MCF 10A (cell line): Measurements from ENCODE around the gene RPS3. TPM values are rescaled to one million over a fixed set of nuclear protein-coding genes. Genes with fewer than 3 reads are reported as not detected.

Experiments
- BruUV-seq: library from RNA; stranded (reverse); fragments of 400-500 nt; replicated peaks from 2 replicates; lab custom pipeline; 2021; lab: Mats Ljungman, UMichigan
- CTCF ChIA-PET: fragments of 300-600 bp; sonication (Branson Sonifier 250); formaldehyde crosslinking; extraction: SDS; loops from one replicate; lab custom pipeline; 2021; ENCODE audit warnings: antibody characterized with exemption, inconsistent platforms; lab: Yijun Ruan, JAX
- POLR2A ChIA-PET: fragments of 300-600, 350-650 bp; sonication (Branson Sonifier 250); formaldehyde crosslinking; extraction: SDS; loops from one replicate; lab custom pipeline; 2020; ENCODE audit warnings: antibody characterized with exemption, inconsistent platforms; lab: Yijun Ruan, JAX
- DNase-seq: peaks from one replicate; pipeline ENCODE4 v3.0.0-alpha.2; 2018; ENCODE audit not compliant: unreplicated experiment
- H3K27ac Mint-ChIP-seq: one replicate; pipeline ENCODE4 v1.8.0; 2022; ENCODE audit warnings: mild to moderate bottlenecking, low read depth, mixed read lengths; ENCODE audit not compliant: unreplicated experiment
- H3K27me3 Mint-ChIP-seq: one replicate; pipeline ENCODE4 v1.8.0; 2022; ENCODE audit warnings: mixed read lengths; ENCODE audit not compliant: insufficient read depth, unreplicated experiment
- H3K36me3 Mint-ChIP-seq: one replicate; pipeline ENCODE4 v1.8.0; 2022; ENCODE audit warnings: mild to moderate bottlenecking, moderate library complexity, mixed read lengths; ENCODE audit not compliant: insufficient read depth, unreplicated experiment
- H3K4me1 Mint-ChIP-seq: one replicate; pipeline ENCODE4 v1.8.0; 2022; ENCODE audit warnings: mixed read lengths; ENCODE audit not compliant: insufficient read depth, unreplicated experiment
- H3K4me3 Mint-ChIP-seq: one replicate; pipeline ENCODE4 v1.8.0; 2022; ENCODE audit warnings: mild to moderate bottlenecking, moderate library complexity, mixed read lengths; ENCODE audit not compliant: unreplicated experiment
- H3K9me3 Mint-ChIP-seq: one replicate; pipeline ENCODE4 v1.8.0; 2022; ENCODE audit warnings: mixed read lengths; ENCODE audit not compliant: unreplicated experiment
- intact Hi-C: fragments of 100-400 bp; cut with micrococcal nuclease; formaldehyde crosslinking; loops from 2 replicates; pipeline ENCODE4 v1.14.1; 2022
- total RNA-seq: library from RNA; stranded (reverse); gene quantifications from 2 replicates; pipeline ENCODE4 v1.2.3, GENCODE V29; 2022
- TF ChIP-seq, protein P1 (sequence below): fragments of 200-600 bp; IDR thresholded peaks from one replicate; pipeline ENCODE4 v1.8.0; 2022; ENCODE audit warnings: antibody characterized with exemption, mild to moderate bottlenecking; ENCODE audit not compliant: unreplicated experiment

The RPS3 gene
- total RNA-seq, 1 experiment from 2014 or later: 3,444 TPM

DNA sequence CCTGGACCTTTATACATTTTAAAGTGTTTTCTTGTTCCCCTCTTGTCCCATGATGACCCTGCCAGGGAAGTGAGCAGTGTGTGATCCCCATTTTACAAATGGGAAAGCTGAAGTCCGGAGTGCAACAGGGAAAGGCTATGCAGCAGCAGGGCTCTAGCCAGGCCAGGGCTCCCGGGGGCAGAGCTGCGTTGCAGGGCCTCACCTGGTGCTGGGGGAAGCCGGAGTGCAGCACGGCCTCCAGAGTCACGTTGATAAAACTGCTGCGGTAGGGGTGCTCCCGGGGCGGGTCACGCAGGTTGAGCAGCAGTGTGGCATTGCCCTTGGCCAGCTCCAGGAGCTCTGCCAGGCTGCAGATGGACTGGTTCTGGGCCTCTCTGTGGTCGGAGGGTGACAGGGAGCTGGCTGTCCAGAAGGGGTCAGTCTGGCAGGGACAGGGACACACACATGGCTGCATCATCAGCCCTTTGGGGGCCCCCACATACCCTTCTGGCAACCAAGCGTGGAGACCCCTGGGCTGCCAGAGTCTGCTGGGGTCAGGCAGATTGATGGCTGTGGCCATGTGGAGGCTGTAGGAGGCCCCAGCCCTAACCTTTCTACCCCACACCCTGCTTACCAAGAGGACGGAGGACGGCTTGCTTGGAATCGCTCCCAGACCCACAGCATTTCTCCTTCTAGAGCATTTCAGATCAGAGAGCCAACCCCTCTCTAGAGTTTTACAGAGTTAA, 43.0 kb downstream of the RPS3 start:
- Mint-ChIP-seq H3K4me1 (no peaks in the 10 kb centered on the region), H3K4me3 (no peak overlapping the region), H3K36me3 (no peaks in the 10 kb centered on the region), H3K27me3 (no peaks in the 10 kb centered on the region), H3K27ac (no peak overlapping the region), H3K9me3 (no peaks in the 10 kb centered on the region)
- BruUV-seq: no TSS peak
- intact Hi-C loops: no loop called here
- CTCF ChIA-PET: interaction anchor here (0.6 to 9.4 kb wide), 7 partner anchors 18 to 263 kb away, joined by 3 to 284 read pairs (median 4); partner anchors contain the start of gene GDPD5
- no peak for DNase-seq
- POLR2A ChIA-PET: no interaction called here
- TF ChIP-seq, protein P1, sequence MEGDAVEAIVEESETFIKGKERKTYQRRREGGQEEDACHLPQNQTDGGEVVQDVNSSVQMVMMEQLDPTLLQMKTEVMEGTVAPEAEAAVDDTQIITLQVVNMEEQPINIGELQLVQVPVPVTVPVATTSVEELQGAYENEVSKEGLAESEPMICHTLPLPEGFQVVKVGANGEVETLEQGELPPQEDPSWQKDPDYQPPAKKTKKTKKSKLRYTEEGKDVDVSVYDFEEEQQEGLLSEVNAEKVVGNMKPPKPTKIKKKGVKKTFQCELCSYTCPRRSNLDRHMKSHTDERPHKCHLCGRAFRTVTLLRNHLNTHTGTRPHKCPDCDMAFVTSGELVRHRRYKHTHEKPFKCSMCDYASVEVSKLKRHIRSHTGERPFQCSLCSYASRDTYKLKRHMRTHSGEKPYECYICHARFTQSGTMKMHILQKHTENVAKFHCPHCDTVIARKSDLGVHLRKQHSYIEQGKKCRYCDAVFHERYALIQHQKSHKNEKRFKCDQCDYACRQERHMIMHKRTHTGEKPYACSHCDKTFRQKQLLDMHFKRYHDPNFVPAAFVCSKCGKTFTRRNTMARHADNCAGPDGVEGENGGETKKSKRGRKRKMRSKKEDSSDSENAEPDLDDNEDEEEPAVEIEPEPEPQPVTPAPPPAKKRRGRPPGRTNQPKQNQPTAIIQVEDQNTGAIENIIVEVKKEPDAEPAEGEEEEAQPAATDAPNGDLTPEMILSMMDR: no peak

DNA sequence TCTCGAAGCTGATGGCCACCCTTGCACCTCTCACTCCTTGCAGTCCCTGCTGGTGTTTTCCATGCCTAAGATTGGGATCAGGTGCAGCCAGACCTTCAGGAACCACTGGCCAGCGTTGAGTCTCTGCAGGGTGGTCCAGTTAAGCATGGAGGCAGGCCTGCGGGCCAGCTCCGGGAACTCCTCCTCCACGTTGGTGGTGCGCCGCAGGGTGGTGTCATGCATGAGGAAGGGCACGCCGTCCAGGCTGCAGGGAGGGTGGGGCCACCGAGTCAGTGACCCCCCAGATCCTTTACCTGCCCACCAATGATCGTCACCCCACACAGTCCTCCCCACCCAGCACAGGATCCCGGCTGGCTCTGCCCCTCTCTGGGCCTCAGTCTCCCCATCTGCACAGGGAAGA, 43.7 kb downstream of the RPS3 start:
- no peaks in the 10 kb centered on the region for H3K9me3 Mint-ChIP-seq
- intact Hi-C loops: no loop called here
- no peak overlapping the region for H3K4me3 Mint-ChIP-seq
- no peak for DNase-seq
- no TSS peak for BruUV-seq
- no peaks in the 10 kb centered on the region for H3K36me3 Mint-ChIP-seq
- POLR2A ChIA-PET: no interaction called here
- H3K27me3 Mint-ChIP-seq: no peaks in the 10 kb centered on the region
- no peaks in the 10 kb centered on the region for H3K4me1 Mint-ChIP-seq
- no peak overlapping the region for H3K27ac Mint-ChIP-seq
- CTCF ChIA-PET: interaction anchor here (0.6 to 9.4 kb wide), 7 partner anchors 18 to 262 kb away, joined by 3 to 284 read pairs (median 4); partner anchors contain the start of gene GDPD5
- TF ChIP-seq, protein P1: no peak

DNA sequence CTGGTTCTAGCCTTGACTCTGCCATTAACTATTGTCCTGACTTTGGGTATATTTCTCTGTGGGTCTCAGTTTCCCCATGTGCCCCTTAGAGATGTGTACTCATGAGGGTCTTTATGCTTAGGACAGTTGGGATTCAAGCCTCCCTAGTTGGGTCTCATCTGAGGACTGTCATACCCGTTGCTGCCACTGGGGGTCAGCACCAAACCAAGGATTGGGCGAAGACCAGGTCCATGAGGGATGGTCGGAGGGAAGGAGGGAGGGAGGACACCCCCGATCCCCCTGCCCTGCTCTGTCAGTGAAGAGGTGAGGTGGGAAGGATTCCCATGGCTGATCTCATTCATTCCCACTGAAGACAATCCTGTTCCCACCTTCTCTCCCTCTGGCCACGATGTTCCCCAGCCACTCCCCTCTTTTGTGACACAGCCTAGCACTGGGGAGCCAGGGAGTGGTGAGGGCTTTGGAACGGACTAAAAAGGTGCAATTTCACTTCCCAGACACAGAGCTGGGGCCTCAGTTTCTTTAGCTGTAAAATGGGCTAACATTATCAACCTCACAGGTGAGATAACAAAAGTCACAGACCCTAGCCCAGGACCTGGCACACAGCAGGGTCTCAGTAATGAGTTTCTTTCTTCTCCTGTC, 46.1 kb downstream of the RPS3 start:
- Mint-ChIP-seq H3K27me3 (no peaks in the 10 kb centered on the region), H3K9me3 (no peaks in the 10 kb centered on the region), H3K27ac (no peak overlapping the region), H3K4me1 (no peaks in the 10 kb centered on the region), H3K36me3 (no peaks in the 10 kb centered on the region), H3K4me3 (no peak overlapping the region)
- TF ChIP-seq, protein P1: peak; percentile 98
- POLR2A ChIA-PET: interaction anchor here (0.7 to 1.5 kb wide), 4 partner anchors 69 to 89 kb away, joined by 3 to 5 read pairs (median 4); no protein-coding TSS in a partner anchor
- BruUV-seq: no TSS peak
- peak; percentile 69 for DNase-seq
- CTCF ChIA-PET: interaction anchor here (0.6 to 9.4 kb wide), 41 partner anchors 8 to 763 kb away, joined by 3 to 284 read pairs (median 4); partner anchors contain the start of genes GDPD5 and KLHL35
- intact Hi-C loops: loop anchor here (1.0 to 2.0 kb wide), 2 partner anchors 57 to 87 kb away; no protein-coding TSS in a partner anchor

DNA sequence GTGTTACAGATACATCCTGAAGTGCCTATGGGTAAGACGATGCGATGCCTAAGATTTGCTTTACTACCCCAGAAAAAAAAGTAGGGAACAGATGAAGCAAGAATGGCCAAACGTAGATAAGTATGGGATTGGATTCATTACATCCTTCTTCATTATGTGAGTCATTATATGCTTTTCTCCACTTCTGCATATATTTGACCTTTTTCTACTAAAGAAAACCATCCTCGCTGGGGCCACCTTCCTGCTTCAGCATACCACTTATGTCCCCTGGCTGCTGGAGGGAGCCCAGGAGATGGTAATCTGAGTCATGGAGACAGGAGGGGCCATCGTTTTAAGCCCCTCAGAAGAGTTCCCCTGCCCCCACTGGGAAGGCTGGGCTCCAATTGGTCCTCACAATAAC, 48.1 kb downstream of the RPS3 start:
- TF ChIP-seq, protein P1: no peak
- no peak overlapping the region for H3K27ac Mint-ChIP-seq
- ChIA-PET POLR2A (no interaction called here), CTCF (interaction anchor here (9.4 kb wide), 1 partner anchor 86 kb away, joined by 284 read pairs; no protein-coding TSS in a partner anchor)
- BruUV-seq: no TSS peak
- peaks cover 3% of the 10 kb centered on the region for H3K36me3 Mint-ChIP-seq
- H3K4me3 Mint-ChIP-seq: no peak overlapping the region
- intact Hi-C loops: no loop called here
- DNase-seq: no peak
- no peaks in the 10 kb centered on the region for H3K27me3 Mint-ChIP-seq
- H3K9me3 Mint-ChIP-seq: no peaks in the 10 kb centered on the region
- H3K4me1 Mint-ChIP-seq: no peaks in the 10 kb centered on the region
